Hippocampal formation (tissue), 2 donors: ENCODE results near the gene CUL4A.
A peak's percentile ranks its signal among the peaks of the same experiment; 100 is the strongest.
"Not testable (repeated sequence)": the region's sequence is repeated elsewhere in the genome, so short reads cannot be mapped to it uniquely, and the experiment has no call there.

Experiments used
- DNase-seq, 2 donors: peaks; one replicate each; lab custom pipeline; 2025; lab: John Stamatoyannopoulos, UW

CUL4A gene

GRCh38 chr13:113209336-113209758 is at the start of gene CUL4A:
CUL4A (plus strand) TSS chr13:113209613; CDS start chr13:113209628, 15 bp downstream.
- DNase-seq = peak; percentile 56 to 69

- no peak for DNase-seq
Observed at GRCh38 chr13:113159701-113160100, 49.7 kb upstream of the CUL4A start.

- no peak for DNase-seq
Observed at GRCh38 chr13:113160983-113161382, 48.4 kb upstream of the CUL4A start.

GRCh38 chr13:113161433-113161832 is 48.0 kb upstream of the CUL4A start:
- no peak for DNase-seq

GRCh38 chr13:113161975-113162374 is 47.4 kb upstream of the CUL4A start:
- not testable (repeated sequence) for DNase-seq

- no peak for DNase-seq
Observed at GRCh38 chr13:113162783-113163685, 46.4 kb upstream of the CUL4A start.

GRCh38 chr13:113164492-113164891 is 44.9 kb upstream of the CUL4A start:
- no peak for DNase-seq

- DNase-seq = no peak
Observed at GRCh38 chr13:113166266-113166665, 43.1 kb upstream of the CUL4A start.

- DNase-seq = no peak
Observed at GRCh38 chr13:113166681-113167080, 42.7 kb upstream of the CUL4A start.

- DNase-seq = no peak
Observed at GRCh38 chr13:113167155-113167554, 42.3 kb upstream of the CUL4A start.

- no peak for DNase-seq
Observed at GRCh38 chr13:113167575-113167974, 41.8 kb upstream of the CUL4A start.

GRCh38 chr13:113168211-113168610 is 41.2 kb upstream of the CUL4A start:
- DNase-seq = no peak

GRCh38 chr13:113169277-113170272 is 39.8 kb upstream of the CUL4A start:
- no peak for DNase-seq

GRCh38 chr13:113170511-113170910 is 38.9 kb upstream of the CUL4A start:
- DNase-seq = no peak

GRCh38 chr13:113171250-113172125 is 37.9 kb upstream of the CUL4A start:
- DNase-seq = no peak

- no peak for DNase-seq
Observed at GRCh38 chr13:113172419-113172926, 36.9 kb upstream of the CUL4A start.

- no peak for DNase-seq
Observed at GRCh38 chr13:113176280-113176679, 33.1 kb upstream of the CUL4A start.

- DNase-seq = no peak
Observed at GRCh38 chr13:113176822-113177221, 32.6 kb upstream of the CUL4A start.

- DNase-seq = no peak
Observed at GRCh38 chr13:113178070-113178895, 31.1 kb upstream of the CUL4A start.

GRCh38 chr13:113178896-113179167 is 30.6 kb upstream of the CUL4A start:
- no peak for DNase-seq
